HCT116 (cell line): ENCODE results near the gene KRT78. TPM values are rescaled to one million over a fixed set of nuclear protein-coding genes. Genes with fewer than 3 reads are reported as not detected.

ENCODE experiments used
- ATAC-seq: fragments of 200-7000 bp; cut with Tn5 transposase; 2 replicates; pipeline ENCODE4 v1.9.1; 2020; ENCODE audit warnings: mild to moderate bottlenecking, moderate library complexity
- BruUV-seq: library from RNA; stranded (reverse); fragments of 400-500 nt; replicated peaks from 2 replicates; lab custom pipeline; 2021; lab: Mats Ljungman, UMichigan
- CTCF ChIA-PET: fragments of 300-600 bp; sonication (Branson Sonifier 250); formaldehyde crosslinking; loops from one replicate; lab custom pipeline; 2021; ENCODE audit warnings: antibody characterized with exemption; lab: Charles Lee
- POLR2A ChIA-PET: fragments of 300-600, 350-600 bp; sonication (Branson Sonifier 250); formaldehyde crosslinking; loops from one replicate; lab custom pipeline; 2021; ENCODE audit warnings: antibody characterized with exemption; lab: Charles Lee
- RAD21 ChIA-PET, 2 experiments: fragments of 300-600 bp; sonication (Branson Sonifier 250); formaldehyde crosslinking; loops; one replicate each; lab custom pipeline; 2023; ENCODE audit warnings: low total read pairs in 2 of 2; ENCODE audit not compliant: uncharacterized antibody in 2 of 2, unreplicated experiment in 2 of 2, low non-redundant PET in 1 of 2; lab: Charles Lee
- DNase-seq: peaks from one replicate; pipeline ENCODE4 v3.0.0-alpha.2; 2010; ENCODE audit warnings: low read depth, low spot score
- H2AFZ ChIP-seq: fragments of 200-600 bp; shearing (Covaris generic), sonication (generic); 2 replicates; pipeline ENCODE4 v1.6.1; 2017; ENCODE audit warnings: low read depth, mixed run types, mixed read lengths, antibody characterized with exemption, low read length; ENCODE audit not compliant: poor library complexity, severe bottlenecking
- H3K27ac ChIP-seq: 2 replicates; pipeline ENCODE4 v1.5.1; 2012; ENCODE audit warnings: low read depth, low read length
- H3K27me3 ChIP-seq: fragments of 200-600 bp; sonication (generic); 2 replicates; pipeline ENCODE4 v1.6.1; 2016; ENCODE audit warnings: mixed run types, low read length, mixed read lengths; ENCODE audit not compliant: insufficient read depth
- H3K36me3 ChIP-seq, 2 experiments: fragments of 200-500 bp in 1 of 2; fragments of 200-600 bp in 1 of 2; sonication (Bioruptor generic) in 1 of 2; sonication (generic) in 1 of 2; 2 replicates each; pipeline versions ENCODE4 v1.5.1 to v1.6.1; 2014 to 2016; ENCODE audit warnings: low read length in 2 of 2, inconsistent platforms in 1 of 2, mixed read lengths in 1 of 2, mixed run types in 1 of 2; ENCODE audit not compliant: insufficient read depth in 2 of 2, control insufficient read depth in 1 of 2
- H3K4me1 ChIP-seq, 2 experiments: fragments of 200-600 bp in 1 of 2; sonication (generic) in 1 of 2; 2 replicates each; pipeline versions ENCODE4 v1.5.1 to v1.6.1; 2012 to 2017; ENCODE audit warnings: low read length in 2 of 2, inconsistent platforms in 1 of 2, mild to moderate bottlenecking in 1 of 2, mixed read lengths in 1 of 2, mixed run types in 1 of 2, moderate library complexity in 1 of 2; ENCODE audit not compliant: insufficient read depth in 2 of 2, control insufficient read depth in 1 of 2
- H3K4me2 ChIP-seq: fragments of 200-600 bp; sonication (generic); 2 replicates; pipeline ENCODE4 v1.6.1; 2017; ENCODE audit warnings: mixed run types, low read length, mixed read lengths
- H3K4me3 ChIP-seq, 2 experiments: fragments of 200-600 bp in 1 of 2; sonication (generic) in 1 of 2; replicated peaks in 1 of 2; 2 replicates each; pipeline ENCODE4 v1.5.1; 2011 to 2016; ENCODE audit warnings: low read length in 2 of 2, control low read depth in 1 of 2, low read depth in 1 of 2, mild to moderate bottlenecking in 1 of 2, mixed read lengths in 1 of 2, mixed run types in 1 of 2
- H3K79me2 ChIP-seq: fragments of 200-600 bp; sonication (generic); 2 replicates; pipeline ENCODE4 v1.6.1; 2017; ENCODE audit warnings: mild to moderate bottlenecking, mixed run types, low read length, moderate library complexity, mixed read lengths; ENCODE audit not compliant: insufficient read depth
- H3K9ac ChIP-seq: fragments of 200-600 bp; sonication (generic); 2 replicates; pipeline ENCODE4 v1.6.1; 2016; ENCODE audit warnings: low read length, mixed read lengths
- H3K9me2 ChIP-seq: fragments of 200-600 bp; sonication (generic), shearing (Covaris generic); 2 replicates; pipeline ENCODE4 v1.6.1; 2017; ENCODE audit warnings: mixed run types, mild to moderate bottlenecking, moderate library complexity; ENCODE audit not compliant: insufficient read depth
- H3K9me3 ChIP-seq, 2 experiments: fragments of 200-500 bp in 1 of 2; fragments of 200-600 bp in 1 of 2; sonication (Bioruptor generic) in 1 of 2; sonication (generic) in 1 of 2; 2 replicates each; pipeline ENCODE4 v1.6.1; 2014 to 2017; ENCODE audit warnings: low read length in 2 of 2, mixed read lengths in 2 of 2, inconsistent platforms in 1 of 2, low read depth in 1 of 2, mild to moderate bottlenecking in 1 of 2, mixed run types in 1 of 2, moderate library complexity in 1 of 2; ENCODE audit not compliant: control insufficient read depth in 1 of 2, insufficient read depth in 1 of 2
- H4K20me1 ChIP-seq: fragments of 200-600 bp; sonication (generic), shearing (Covaris generic); 2 replicates; pipeline ENCODE4 v1.6.1; 2017; ENCODE audit warnings: mixed run types, mild to moderate bottlenecking, moderate library complexity; ENCODE audit not compliant: insufficient read depth
- CBX3 ChIP-seq: IDR thresholded peaks from 2 replicates; pipeline ENCODE4 v1.6.1; 2012; ENCODE audit warnings: low read depth
- CTCF ChIP-seq, 3 experiments: fragments of 200-600 bp in 1 of 3; sonication (generic) in 1 of 3; IDR thresholded peaks in 2 of 3; conservative IDR thresholded peaks in 1 of 3; 2 replicates each; pipeline ENCODE4 v1.5.1; 2012 to 2017; ENCODE audit warnings: low read depth in 2 of 3, low read length in 2 of 3, antibody characterized with exemption in 1 of 3, borderline replicate concordance in 1 of 3, control low read depth in 1 of 3, mild to moderate bottlenecking in 1 of 3, mixed read lengths in 1 of 3, mixed run types in 1 of 3, moderate library complexity in 1 of 3; ENCODE audit not compliant: insufficient read depth in 1 of 3
- ELF1 ChIP-seq: IDR thresholded peaks from 2 replicates; pipeline ENCODE4 v1.6.1; 2012; ENCODE audit warnings: low read depth, borderline replicate concordance
- EZH2phosphoT487 ChIP-seq: fragments of 200-600 bp; IDR thresholded peaks from 2 replicates; pipeline ENCODE4 v1.6.1; 2018; ENCODE audit warnings: antibody characterized with exemption, borderline replicate concordance
- intact Hi-C: fragments of 100-400 bp; cut with micrococcal nuclease; formaldehyde crosslinking; loops from 2 replicates; pipeline ENCODE4 v1.10.0; 2022
- total RNA-seq: library from RNA; stranded (reverse); gene quantifications from one replicate; pipeline ENCODE4 v1.2.1, GENCODE V29; 2021; ENCODE audit not compliant: unreplicated experiment

Gene KRT78
- total RNA-seq, 1 experiment from 2014 or later, result not detected

- DNase-seq (no peak), ATAC-seq (no peak)
- Histone ChIP-seq H3K4me2 (no peak overlapping the region), H3K36me3 (no peaks in the 10 kb centered on the region), H3K9ac (no peak overlapping the region), H3K9me3 (no peaks in the 10 kb centered on the region), H3K9me2 (no peaks in the 10 kb centered on the region), H3K27ac (no peak overlapping the region), H3K4me1 (peaks cover 0 to 18% of the 10 kb centered on the region in 2 experiments; a peak in 2 of 4 replicates), H3K79me2 (no peaks in the 10 kb centered on the region), H2AFZ (no peak overlapping the region), H4K20me1 (no peaks in the 10 kb centered on the region), H3K27me3 (peaks cover 10% of the 10 kb centered on the region; the same call in 1 of the 2 replicates), H3K4me3 (no peak overlapping the region)
- CTCF ChIA-PET, result no interaction called here
- POLR2A ChIA-PET, result no interaction called here
- TF ChIP-seq ELF1 (no peak), CBX3 (no peak), EZH2phosphoT487 (no peak), CTCF (IDR thresholded peaks at IDR 0.05 in 2 of 3, conservative IDR thresholded peaks at IDR 0.05 in 1 of 3; ENCODE audit: borderline replicate concordance in 1 of 3, insufficient read depth in 1 of 3, low read depth in 2 of 3, low read length in 2 of 3) (no peak)
- BruUV-seq, result no TSS peak
- RAD21 ChIA-PET, result no interaction called here
- intact Hi-C loops, result no loop called here
These were observed 10.0 kb downstream of the KRT78 start for GRCh38 chr12:52838609-52839435.
